Activated gamma-delta T cell (primary cell): Measurements from ENCODE around the gene DUT.

Experiments used
- DNase-seq: peaks from one replicate; lab custom pipeline; 2025; lab: John Stamatoyannopoulos, UW

DUT gene

GRCh38 chr15:48371550-48371949, 40.3 kb downstream of the DUT start:
- DNase-seq: no peak

- no peak for DNase-seq
These were observed 40.7 kb downstream of the DUT start for GRCh38 chr15:48371961-48372360.

GRCh38 chr15:48373821-48374451, 42.7 kb downstream of the DUT start:
- DNase-seq: no peak

GRCh38 chr15:48374472-48374871, 43.2 kb downstream of the DUT start:
- no peak for DNase-seq

- no peak for DNase-seq
These were observed 44.5 kb downstream of the DUT start for GRCh38 chr15:48375767-48376166.

GRCh38 chr15:48380198-48380597, 49.0 kb downstream of the DUT start:
- no peak for DNase-seq

- no peak for DNase-seq
These were observed 50.6 kb downstream of the DUT start for GRCh38 chr15:48381861-48382260.

- DNase-seq: no peak
These were observed 51.8 kb downstream of the DUT start for GRCh38 chr15:48383031-48383430.

- no peak for DNase-seq
These were observed 53.4 kb downstream of the DUT start for GRCh38 chr15:48384616-48385015.

GRCh38 chr15:48385031-48385830, 54.0 kb downstream of the DUT start:
- no peak for DNase-seq

GRCh38 chr15:48388016-48388851, 57.0 kb downstream of the DUT start:
- no peak for DNase-seq

GRCh38 chr15:48388910-48389309, 57.7 kb downstream of the DUT start:
- no peak for DNase-seq

- no peak for DNase-seq
These were observed 58.5 kb downstream of the DUT start for GRCh38 chr15:48389691-48390143.

- no peak for DNase-seq
These were observed 60.7 kb downstream of the DUT start for GRCh38 chr15:48391950-48392349.

GRCh38 chr15:48392356-48392755, 61.1 kb downstream of the DUT start:
- no peak for DNase-seq
